Keratinocyte (primary cell): ENCODE data around the gene GSG1.

Experiments used
- EZH2 ChIP-seq: IDR thresholded peaks from one replicate; pipeline ENCODE4 v1.6.1; 2012; ENCODE audit warnings: inconsistent platforms, mild to moderate bottlenecking, low read length, moderate library complexity
- TF ChIP-seq, protein P1 (sequence below), 3 experiments: IDR thresholded peaks in 1 of 3; conservative IDR thresholded peaks in 1 of 3; optimal IDR thresholded peaks in 1 of 3; 2 replicates in 2 of 3; 3 replicates in 1 of 3; pipeline versions ENCODE3 to v1.5.1; 2011; ENCODE audit warnings: low read length in 3 of 3, mild to moderate bottlenecking in 3 of 3, moderate library complexity in 2 of 3, control low read depth in 1 of 3, inconsistent platforms in 1 of 3; ENCODE audit not compliant: insufficient read depth in 2 of 3; ENCODE audit errors: extremely low read depth in 1 of 3

GRCh38 chr12:13101821-13102375 is 1.6 kb downstream of the GSG1 start:
- TF ChIP-seq, protein P1, sequence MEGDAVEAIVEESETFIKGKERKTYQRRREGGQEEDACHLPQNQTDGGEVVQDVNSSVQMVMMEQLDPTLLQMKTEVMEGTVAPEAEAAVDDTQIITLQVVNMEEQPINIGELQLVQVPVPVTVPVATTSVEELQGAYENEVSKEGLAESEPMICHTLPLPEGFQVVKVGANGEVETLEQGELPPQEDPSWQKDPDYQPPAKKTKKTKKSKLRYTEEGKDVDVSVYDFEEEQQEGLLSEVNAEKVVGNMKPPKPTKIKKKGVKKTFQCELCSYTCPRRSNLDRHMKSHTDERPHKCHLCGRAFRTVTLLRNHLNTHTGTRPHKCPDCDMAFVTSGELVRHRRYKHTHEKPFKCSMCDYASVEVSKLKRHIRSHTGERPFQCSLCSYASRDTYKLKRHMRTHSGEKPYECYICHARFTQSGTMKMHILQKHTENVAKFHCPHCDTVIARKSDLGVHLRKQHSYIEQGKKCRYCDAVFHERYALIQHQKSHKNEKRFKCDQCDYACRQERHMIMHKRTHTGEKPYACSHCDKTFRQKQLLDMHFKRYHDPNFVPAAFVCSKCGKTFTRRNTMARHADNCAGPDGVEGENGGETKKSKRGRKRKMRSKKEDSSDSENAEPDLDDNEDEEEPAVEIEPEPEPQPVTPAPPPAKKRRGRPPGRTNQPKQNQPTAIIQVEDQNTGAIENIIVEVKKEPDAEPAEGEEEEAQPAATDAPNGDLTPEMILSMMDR (optimal IDR thresholded peaks at IDR 0.05 in 1 of 3, IDR thresholded peaks at IDR 0.05 in 1 of 3, conservative IDR thresholded peaks at IDR 0.05 in 1 of 3; ENCODE audit: extremely low read depth in 1 of 3, insufficient read depth in 2 of 3, low read length in 3 of 3), result no peak
- no peak for TF ChIP-seq EZH2
